DMS114 treated with DMSO at 0.1 percent for 48 hours (cell line): Measurements from ENCODE around the gene FIGNL2.

Experiments
- DNase-seq: peaks from one replicate; lab custom pipeline; 2025; ENCODE audit not compliant: unreplicated experiment; lab: John Stamatoyannopoulos, UW

The FIGNL2 gene

GRCh38 chr12:51874000-51874399 lies 25.5 kb upstream of the FIGNL2 start:
- no peak for DNase-seq

GRCh38 chr12:51873251-51873994 lies 24.9 kb upstream of the FIGNL2 start:
- DNase-seq, result no peak

GRCh38 chr12:51872689-51872981 lies 24.1 kb upstream of the FIGNL2 start:
- no peak for DNase-seq

- DNase-seq, result no peak
Measured at GRCh38 chr12:51871918-51872688, 23.6 kb upstream of the FIGNL2 start.

- DNase-seq, result no peak
Measured at GRCh38 chr12:51871126-51871525, 22.6 kb upstream of the FIGNL2 start.

GRCh38 chr12:51870504-51870903 lies 22.0 kb upstream of the FIGNL2 start:
- DNase-seq, result no peak

GRCh38 chr12:51869931-51870330 lies 21.4 kb upstream of the FIGNL2 start:
- DNase-seq, result no peak

- no peak for DNase-seq
Measured at GRCh38 chr12:51869496-51869865, 21.0 kb upstream of the FIGNL2 start.

GRCh38 chr12:51868821-51869495 lies 20.4 kb upstream of the FIGNL2 start:
- no peak for DNase-seq

GRCh38 chr12:51867796-51868428 lies 19.4 kb upstream of the FIGNL2 start:
- no peak for DNase-seq

GRCh38 chr12:51867371-51867770 lies 18.9 kb upstream of the FIGNL2 start:
- no peak for DNase-seq

GRCh38 chr12:51866762-51867161 lies 18.2 kb upstream of the FIGNL2 start:
- no peak for DNase-seq

- no peak for DNase-seq
Measured at GRCh38 chr12:51866324-51866723, 17.8 kb upstream of the FIGNL2 start.

GRCh38 chr12:51865757-51866270 lies 17.3 kb upstream of the FIGNL2 start:
- DNase-seq, result no peak

- no peak for DNase-seq
Measured at GRCh38 chr12:51864833-51865670, 16.5 kb upstream of the FIGNL2 start.

GRCh38 chr12:51863933-51864832 lies 15.7 kb upstream of the FIGNL2 start:
- no peak for DNase-seq

GRCh38 chr12:51863363-51863932 lies 14.9 kb upstream of the FIGNL2 start:
- DNase-seq, result no peak

GRCh38 chr12:51862947-51863346 lies 14.4 kb upstream of the FIGNL2 start:
- no peak for DNase-seq

- no peak for DNase-seq
Measured at GRCh38 chr12:51860986-51861385, 12.5 kb upstream of the FIGNL2 start.
